PFSK-1 (cell line): Measurements from ENCODE around the gene GON4L.

ENCODE experiments used
- FOXP2 ChIP-seq: optimal IDR thresholded peaks from 2 replicates; pipeline ENCODE3; 2011; ENCODE audit warnings: borderline replicate concordance, control low read depth, inconsistent platforms; ENCODE audit not compliant: insufficient read depth; ENCODE audit errors: extremely low read length, extremely low read depth
- POLR2AphosphoS5 ChIP-seq: IDR thresholded peaks from 2 replicates; pipeline ENCODE4 v1.6.1; 2012; ENCODE audit warnings: low read depth, mild to moderate bottlenecking, control low read depth, low read length, moderate library complexity
- SIN3A ChIP-seq: IDR thresholded peaks from 2 replicates; pipeline ENCODE4 v1.6.1; 2012; ENCODE audit warnings: mild to moderate bottlenecking, low read length, moderate library complexity, borderline replicate concordance; ENCODE audit not compliant: insufficient read depth
- TAF1 ChIP-seq: IDR thresholded peaks from 2 replicates; pipeline ENCODE4 v1.6.1; 2012; ENCODE audit warnings: low read length, control low read depth, borderline replicate concordance; ENCODE audit not compliant: insufficient read depth
- TF ChIP-seq, protein P1 (sequence below), 2 experiments: IDR thresholded peaks; 2 replicates each; pipeline versions ENCODE4 v1.6.1 to v1.8.0; 2011 to 2012; ENCODE audit warnings: low read depth in 2 of 2, low read length in 2 of 2, control low read depth in 1 of 2, inconsistent platforms in 1 of 2, mild to moderate bottlenecking in 1 of 2, moderate library complexity in 1 of 2; ENCODE audit not compliant: insufficient read depth in 1 of 2

The GON4L gene

DNA sequence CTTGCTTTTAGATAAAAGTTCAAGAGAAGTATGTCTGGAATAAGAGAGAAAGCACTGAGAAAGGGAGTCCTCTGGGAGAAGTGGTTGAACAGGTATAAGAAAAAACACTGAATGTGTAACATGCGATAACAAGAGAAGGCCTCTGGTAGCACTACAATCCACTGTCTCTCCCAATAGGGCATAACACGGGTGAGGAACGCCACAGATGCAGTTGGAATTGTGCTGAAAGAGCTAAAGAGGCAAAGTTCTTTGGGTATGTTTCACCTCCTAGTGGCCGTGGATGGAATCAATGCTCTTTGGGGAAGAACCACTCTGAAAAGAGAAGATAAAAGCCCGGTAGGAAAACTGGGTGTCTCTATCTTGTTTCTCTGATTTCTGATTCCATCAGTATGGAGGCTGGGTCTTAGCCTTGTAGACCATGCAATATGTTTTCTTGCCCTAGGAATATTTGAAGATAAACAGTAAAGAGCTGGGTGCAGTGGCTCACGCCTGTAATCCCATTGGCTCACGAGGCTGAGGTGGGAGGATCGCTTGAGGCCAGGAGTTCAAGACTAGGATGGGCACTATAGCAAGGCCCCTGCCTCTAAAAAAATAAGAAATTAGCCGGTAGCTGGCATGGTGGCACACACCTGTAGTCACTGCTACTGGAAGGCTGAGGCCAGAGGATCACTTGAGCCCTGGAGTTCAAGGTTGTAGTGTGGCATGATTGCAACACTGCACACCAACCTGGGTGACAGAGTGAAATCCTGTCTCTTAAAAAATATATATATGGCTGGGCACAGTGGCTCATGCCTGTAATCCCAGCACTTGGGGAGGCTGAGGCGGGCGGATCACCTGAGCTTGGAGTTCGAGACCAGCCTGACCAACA lies 127.7 kb downstream of the GON4L start:
- TF ChIP-seq POLR2AphosphoS5 (no peak), FOXP2 (no peak), SIN3A (no peak), TAF1 (no peak)
- TF ChIP-seq, protein P1, sequence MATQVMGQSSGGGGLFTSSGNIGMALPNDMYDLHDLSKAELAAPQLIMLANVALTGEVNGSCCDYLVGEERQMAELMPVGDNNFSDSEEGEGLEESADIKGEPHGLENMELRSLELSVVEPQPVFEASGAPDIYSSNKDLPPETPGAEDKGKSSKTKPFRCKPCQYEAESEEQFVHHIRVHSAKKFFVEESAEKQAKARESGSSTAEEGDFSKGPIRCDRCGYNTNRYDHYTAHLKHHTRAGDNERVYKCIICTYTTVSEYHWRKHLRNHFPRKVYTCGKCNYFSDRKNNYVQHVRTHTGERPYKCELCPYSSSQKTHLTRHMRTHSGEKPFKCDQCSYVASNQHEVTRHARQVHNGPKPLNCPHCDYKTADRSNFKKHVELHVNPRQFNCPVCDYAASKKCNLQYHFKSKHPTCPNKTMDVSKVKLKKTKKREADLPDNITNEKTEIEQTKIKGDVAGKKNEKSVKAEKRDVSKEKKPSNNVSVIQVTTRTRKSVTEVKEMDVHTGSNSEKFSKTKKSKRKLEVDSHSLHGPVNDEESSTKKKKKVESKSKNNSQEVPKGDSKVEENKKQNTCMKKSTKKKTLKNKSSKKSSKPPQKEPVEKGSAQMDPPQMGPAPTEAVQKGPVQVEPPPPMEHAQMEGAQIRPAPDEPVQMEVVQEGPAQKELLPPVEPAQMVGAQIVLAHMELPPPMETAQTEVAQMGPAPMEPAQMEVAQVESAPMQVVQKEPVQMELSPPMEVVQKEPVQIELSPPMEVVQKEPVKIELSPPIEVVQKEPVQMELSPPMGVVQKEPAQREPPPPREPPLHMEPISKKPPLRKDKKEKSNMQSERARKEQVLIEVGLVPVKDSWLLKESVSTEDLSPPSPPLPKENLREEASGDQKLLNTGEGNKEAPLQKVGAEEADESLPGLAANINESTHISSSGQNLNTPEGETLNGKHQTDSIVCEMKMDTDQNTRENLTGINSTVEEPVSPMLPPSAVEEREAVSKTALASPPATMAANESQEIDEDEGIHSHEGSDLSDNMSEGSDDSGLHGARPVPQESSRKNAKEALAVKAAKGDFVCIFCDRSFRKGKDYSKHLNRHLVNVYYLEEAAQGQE (IDR thresholded peaks at IDR 0.05; ENCODE audit: insufficient read depth in 1 of 2, low read depth in 2 of 2, low read length in 2 of 2), result no peak

DNA sequence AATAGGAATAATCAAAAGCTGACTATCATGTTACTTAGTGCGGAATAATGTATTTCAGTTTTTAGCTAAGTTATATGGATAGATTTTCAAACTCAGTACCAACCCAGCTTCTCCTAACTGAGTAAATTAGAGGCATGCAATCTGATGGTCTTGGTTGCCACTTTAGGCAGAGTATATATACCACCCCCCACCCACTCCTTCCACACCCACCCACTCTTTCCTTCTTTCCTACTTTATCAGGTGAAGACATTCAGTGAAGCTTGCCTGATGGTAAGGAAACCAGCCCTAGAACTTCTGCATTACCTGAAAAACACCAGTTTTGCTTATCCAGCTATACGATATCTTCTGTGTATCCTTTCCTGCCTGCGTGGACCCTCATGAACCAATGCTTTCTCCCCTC lies 131.9 kb downstream of the GON4L start:
- TF ChIP-seq TAF1 (no peak), FOXP2 (no peak), POLR2AphosphoS5 (no peak), SIN3A (no peak)
- TF ChIP-seq, protein P1 (IDR thresholded peaks at IDR 0.05; ENCODE audit: insufficient read depth in 1 of 2, low read depth in 2 of 2, low read length in 2 of 2), result no peak

DNA sequence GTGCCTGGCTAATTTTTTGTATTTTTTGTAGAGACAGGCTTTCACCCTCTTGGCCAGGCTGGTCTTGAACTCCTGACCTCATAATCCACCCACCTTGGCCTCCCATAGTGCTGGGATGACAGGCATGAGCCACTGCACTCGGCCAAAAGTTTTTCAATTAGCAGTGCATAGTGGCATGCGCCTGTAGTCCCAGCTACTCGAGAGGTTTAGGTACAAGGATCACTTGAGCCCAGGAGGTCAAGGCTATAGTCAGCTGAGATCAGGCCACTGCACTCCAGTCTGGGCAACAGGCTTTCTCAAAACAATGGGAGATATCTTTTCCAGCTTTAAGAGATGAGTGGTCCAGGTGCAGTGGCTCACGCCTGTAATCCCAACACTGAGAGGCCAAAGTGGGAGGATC lies 137.3 kb downstream of the GON4L start:
- TF ChIP-seq FOXP2 (no peak), SIN3A (no peak), TAF1 (no peak), POLR2AphosphoS5 (no peak)
- TF ChIP-seq, protein P1 (IDR thresholded peaks at IDR 0.05; ENCODE audit: insufficient read depth in 1 of 2, low read depth in 2 of 2, low read length in 2 of 2), result no peak

DNA sequence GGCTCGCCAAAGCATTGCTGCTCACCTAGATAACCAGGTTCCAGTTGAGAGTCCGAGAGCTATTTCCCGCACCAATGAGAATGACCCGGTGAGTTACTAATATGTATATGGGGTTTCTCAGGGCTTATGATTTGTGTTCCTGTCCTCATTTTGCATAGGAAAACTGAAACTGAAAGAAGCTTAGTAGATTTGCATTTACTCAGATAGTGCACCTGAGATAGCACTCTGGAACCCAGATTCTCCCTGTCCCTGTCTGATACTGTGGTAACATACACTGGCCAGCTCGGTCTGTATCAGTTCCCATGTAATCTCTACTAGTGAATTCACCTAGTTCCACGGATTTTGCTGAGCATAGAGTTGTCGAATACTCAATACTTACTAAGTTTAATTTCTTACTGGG lies 140.0 kb downstream of the GON4L start:
- TF ChIP-seq, protein P1 (IDR thresholded peaks at IDR 0.05; ENCODE audit: insufficient read depth in 1 of 2, low read depth in 2 of 2, low read length in 2 of 2), result no peak
- TF ChIP-seq POLR2AphosphoS5 (no peak), FOXP2 (no peak), SIN3A (no peak), TAF1 (no peak)

DNA sequence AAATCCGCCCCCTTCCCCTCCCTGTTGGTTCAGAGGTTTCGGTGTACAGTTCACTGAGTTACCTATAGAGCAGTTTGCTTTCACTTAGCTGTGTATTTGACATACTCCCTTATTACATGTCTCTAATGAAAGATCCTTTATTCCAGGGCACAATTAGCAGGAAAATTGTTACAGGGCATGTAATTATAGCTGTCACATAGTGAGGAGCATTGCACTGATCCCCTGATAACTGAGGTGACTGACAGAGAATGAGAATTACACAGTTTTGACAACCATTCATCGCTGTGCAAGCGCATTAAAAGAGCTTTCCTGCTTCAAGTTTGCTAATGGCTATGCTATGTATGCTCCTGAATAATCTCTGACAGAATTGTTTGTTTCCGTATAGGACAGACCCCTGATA lies 141.2 kb downstream of the GON4L start:
- TF ChIP-seq SIN3A (no peak), FOXP2 (no peak), TAF1 (no peak), POLR2AphosphoS5 (no peak)
- TF ChIP-seq, protein P1 (IDR thresholded peaks at IDR 0.05; ENCODE audit: insufficient read depth in 1 of 2, low read depth in 2 of 2, low read length in 2 of 2), result no peak
